ENCODE results near the gene NAA80.
"Not testable (repeated sequence)": the region's sequence is repeated elsewhere in the genome, so short reads cannot be mapped to it uniquely, and the experiment has no call there.

GRCh38 chr3:50312041-50312440, 12.8 kb upstream of the NAA80 start:
- TF ChIP-seq CTCF, SMC3 (IDR thresholded peaks at IDR 0.05): not testable (repeated sequence)

All from A549 (cell line).